HUES64 (cell line): ENCODE measurements around the gene RFC2.
A peak's percentile ranks its signal among the peaks of the same experiment; 100 is the strongest.

ENCODE experiments used
- H3K27ac ChIP-seq: 2 replicates; pipeline ENCODE4 v1.7.0; 2013; ENCODE audit warnings: low read depth, low read length, inconsistent platforms
- H3K27me3 ChIP-seq: 2 replicates; pipeline ENCODE4 v1.6.1; 2013; ENCODE audit warnings: mild to moderate bottlenecking, low read length; ENCODE audit not compliant: insufficient read depth
- H3K36me3 ChIP-seq: 2 replicates; pipeline ENCODE4 v1.6.1; 2013; ENCODE audit warnings: mild to moderate bottlenecking, low read length; ENCODE audit not compliant: insufficient read depth
- H3K4me1 ChIP-seq: 2 replicates; pipeline ENCODE4 v1.6.1; 2013; ENCODE audit warnings: mild to moderate bottlenecking, low read length, moderate library complexity; ENCODE audit not compliant: insufficient read depth
- H3K4me3 ChIP-seq: 2 replicates; pipeline ENCODE4 v1.5.1; 2013; ENCODE audit warnings: mild to moderate bottlenecking, low read length, moderate library complexity
- H3K9ac ChIP-seq: 2 replicates; pipeline ENCODE4 v1.6.1; 2013; ENCODE audit warnings: mild to moderate bottlenecking, low read depth, low read length
- H3K9me3 ChIP-seq: 2 replicates; pipeline ENCODE4 v1.6.1; 2013; ENCODE audit warnings: low read depth, low read length; ENCODE audit not compliant: insufficient read depth
- WGBS: fragments of 150-250, 120-280 bp; methylation state at CpG from one replicate; pipeline ENCODE4 v1.1.7; 2013; ENCODE audit warnings: missing lambda C conversion rate; 5-methylcytosine and 5-hydroxymethylcytosine counted together

The RFC2 gene

GRCh38 chr7:74290553-74290950, 36.4 kb upstream of the RFC2 start:
- Histone ChIP-seq H3K36me3 (no peaks in the 10 kb centered on the region), H3K4me3 (peak overlapping the region; percentile 84), H3K4me1 (peaks cover 19% of the 10 kb centered on the region), H3K27me3 (peaks cover 23% of the 10 kb centered on the region), H3K9ac (no peak overlapping the region), H3K9me3 (no peaks in the 10 kb centered on the region), H3K27ac (no peak overlapping the region)
- 16% methylated on average over 8 of the region's 9 CpGs for WGBS

GRCh38 chr7:74289659-74290552, 35.7 kb upstream of the RFC2 start:
- H3K9ac ChIP-seq: peak overlapping the region; percentile 79
- peaks cover 20% of the 10 kb centered on the region for H3K4me1 ChIP-seq
- H3K36me3 ChIP-seq: no peaks in the 10 kb centered on the region
- H3K4me3 ChIP-seq: peak overlapping the region; percentile 84
- 1% methylated on average over 60 of the region's 60 CpGs for WGBS
- no peak overlapping the region for H3K27ac ChIP-seq
- peaks cover 23% of the 10 kb centered on the region for H3K27me3 ChIP-seq
- H3K9me3 ChIP-seq: no peaks in the 10 kb centered on the region

- Histone ChIP-seq H3K36me3 (no peaks in the 10 kb centered on the region), H3K27ac (no peak within 1 kb of the TSS), H3K4me3 (peak within 1 kb of the TSS; percentile 84), H3K4me1 (peaks cover 16% of the 10 kb centered on the region), H3K27me3 (peaks cover 23% of the 10 kb centered on the region), H3K9me3 (no peaks in the 10 kb centered on the region), H3K9ac (peak within 1 kb of the TSS; percentile 79)
- 1% methylated on average over 57 of the region's 67 CpGs for WGBS
These were observed 34.9 kb upstream of the RFC2 start, which contains the start of gene CLIP2 for GRCh38 chr7:74289018-74289658. Gene CLIP2 (plus strand): TSS chr7:74289407. CDS start chr7:74317547, 28,140 bp downstream.

- Histone ChIP-seq H3K36me3 (no peaks in the 10 kb centered on the region), H3K4me1 (peaks cover 16% of the 10 kb centered on the region), H3K9me3 (no peaks in the 10 kb centered on the region), H3K4me3 (peak overlapping the region; percentile 58), H3K27ac (no peak overlapping the region), H3K27me3 (peaks cover 23% of the 10 kb centered on the region), H3K9ac (0 out of 2 replicates have a peak overlapping the region, but pooled peaks have one; percentile 44)
- 52% methylated on average over 20 of the region's 20 CpGs for WGBS
These were observed 34.1 kb upstream of the RFC2 start for GRCh38 chr7:74288034-74288881.

GRCh38 chr7:74287303-74288033, 33.3 kb upstream of the RFC2 start:
- H3K4me1 ChIP-seq: peaks cover 18% of the 10 kb centered on the region
- H3K27ac ChIP-seq: no peak overlapping the region
- no peak overlapping the region for H3K9ac ChIP-seq
- WGBS: 83% methylated on average over 7 of the region's 7 CpGs
- no peak overlapping the region for H3K4me3 ChIP-seq
- H3K36me3 ChIP-seq: no peaks in the 10 kb centered on the region
- peaks cover 23% of the 10 kb centered on the region for H3K27me3 ChIP-seq
- no peaks in the 10 kb centered on the region for H3K9me3 ChIP-seq

- H3K4me3 ChIP-seq: no peak overlapping the region
- H3K36me3 ChIP-seq: no peaks in the 10 kb centered on the region
- no peak overlapping the region for H3K9ac ChIP-seq
- peaks cover 23% of the 10 kb centered on the region for H3K27me3 ChIP-seq
- no peaks in the 10 kb centered on the region for H3K9me3 ChIP-seq
- WGBS: 82% methylated on average over 11 of the region's 11 CpGs
- peaks cover 18% of the 10 kb centered on the region for H3K4me1 ChIP-seq
- H3K27ac ChIP-seq: no peak overlapping the region
These were observed 31.9 kb upstream of the RFC2 start for GRCh38 chr7:74286131-74286530.

GRCh38 chr7:74284781-74285259, 30.6 kb upstream of the RFC2 start:
- 38% methylated on average over 9 of the region's 9 CpGs for WGBS
- H3K36me3 ChIP-seq: no peaks in the 10 kb centered on the region

GRCh38 chr7:74283858-74284447, 29.8 kb upstream of the RFC2 start:
- no peaks in the 10 kb centered on the region for H3K9me3 ChIP-seq
- H3K4me1 ChIP-seq: peaks cover 24% of the 10 kb centered on the region
- peaks cover 11% of the 10 kb centered on the region; the same call in 1 of the 2 replicates for H3K27me3 ChIP-seq
- no peak overlapping the region for H3K27ac ChIP-seq
- H3K9ac ChIP-seq: no peak overlapping the region
- no peak overlapping the region for H3K4me3 ChIP-seq
- WGBS: 92% methylated on average over 9 of the region's 9 CpGs
- H3K36me3 ChIP-seq: no peaks in the 10 kb centered on the region

More at GRCh38 chr7:74284781-74285259, 30.6 kb upstream of the RFC2 start:
- no peaks in the 10 kb centered on the region for H3K9me3 ChIP-seq
- peaks cover 12% of the 10 kb centered on the region; the same call in 1 of the 2 replicates for H3K27me3 ChIP-seq
- no peak overlapping the region for H3K9ac ChIP-seq
- H3K27ac ChIP-seq: peak overlapping the region; percentile 45; the same call in 1 of the 2 replicates
- H3K4me3 ChIP-seq: no peak overlapping the region
- H3K4me1 ChIP-seq: peaks cover 19% of the 10 kb centered on the region

- Histone ChIP-seq H3K36me3 (no peaks in the 10 kb centered on the region), H3K4me1 (peaks cover 20% of the 10 kb centered on the region), H3K9me3 (no peaks in the 10 kb centered on the region), H3K9ac (no peak overlapping the region), H3K4me3 (no peak overlapping the region), H3K27me3 (peaks cover under 1% of the 10 kb centered on the region; the same call in 1 of the 2 replicates), H3K27ac (peak overlapping the region; percentile 4; the same call in 1 of the 2 replicates)
- WGBS: 51% methylated on average over 14 of the region's 14 CpGs
These were observed 28.7 kb upstream of the RFC2 start for GRCh38 chr7:74282748-74283459.
